Fibroblast of upper back skin (primary cell): ENCODE results near the gene NEGR1.
A peak's percentile ranks its signal among the peaks of the same experiment; 100 is the strongest.

Experiments
- DNase-seq: peaks from one replicate; pipeline ENCODE4 v3.0.0-alpha.2; 2013

NEGR1 gene

GRCh38 chr1:71834601-71835441 is 447.5 kb downstream of the NEGR1 start:
- DNase-seq, result no peak

- DNase-seq, result no peak
Measured at GRCh38 chr1:71831646-71832045, 450.7 kb downstream of the NEGR1 start.

- no peak for DNase-seq
Measured at GRCh38 chr1:71829346-71829745, 453.0 kb downstream of the NEGR1 start.

GRCh38 chr1:71828431-71829012 is 453.8 kb downstream of the NEGR1 start:
- DNase-seq, result no peak

GRCh38 chr1:71823708-71824305 is 458.5 kb downstream of the NEGR1 start:
- DNase-seq, result no peak

- DNase-seq, result no peak
Measured at GRCh38 chr1:71817028-71817427, 465.3 kb downstream of the NEGR1 start.

GRCh38 chr1:71809085-71809484 is 473.3 kb downstream of the NEGR1 start:
- no peak for DNase-seq

GRCh38 chr1:71804140-71804539 is 478.2 kb downstream of the NEGR1 start:
- DNase-seq, result no peak

- DNase-seq, result no peak
Measured at GRCh38 chr1:71796006-71796405, 486.3 kb downstream of the NEGR1 start.

GRCh38 chr1:71792264-71792663 is 490.1 kb downstream of the NEGR1 start:
- no peak for DNase-seq

GRCh38 chr1:71788113-71788512 is 494.2 kb downstream of the NEGR1 start:
- DNase-seq, result no peak

- DNase-seq, result peak; percentile 60
Measured at GRCh38 chr1:71787699-71788098, 494.6 kb downstream of the NEGR1 start.

GRCh38 chr1:71786218-71786617 is 496.1 kb downstream of the NEGR1 start:
- DNase-seq, result no peak

GRCh38 chr1:71785450-71785849 is 496.9 kb downstream of the NEGR1 start:
- peak; percentile 37 for DNase-seq

GRCh38 chr1:71785000-71785399 is 497.3 kb downstream of the NEGR1 start:
- DNase-seq, result no peak

GRCh38 chr1:71784241-71784640 is 498.1 kb downstream of the NEGR1 start:
- DNase-seq, result no peak

- no peak for DNase-seq
Measured at GRCh38 chr1:71783071-71783470, 499.3 kb downstream of the NEGR1 start.

GRCh38 chr1:71781450-71781849 is 500.9 kb downstream of the NEGR1 start:
- no peak for DNase-seq

- DNase-seq, result peak; percentile 45
Measured at GRCh38 chr1:71780681-71781080, 501.7 kb downstream of the NEGR1 start.

GRCh38 chr1:71778940-71779339 is 503.4 kb downstream of the NEGR1 start:
- DNase-seq, result no peak

- DNase-seq, result no peak
Measured at GRCh38 chr1:71777094-71777493, 505.2 kb downstream of the NEGR1 start.

- no peak for DNase-seq
Measured at GRCh38 chr1:71774705-71775104, 507.6 kb downstream of the NEGR1 start.

GRCh38 chr1:71770121-71770520 is 512.2 kb downstream of the NEGR1 start:
- peak; percentile 90 for DNase-seq

- no peak for DNase-seq
Measured at GRCh38 chr1:71766748-71767147, 515.6 kb downstream of the NEGR1 start.
